Esophagus squamous epithelium (tissue), 4 donors: ENCODE data around the gene RAP2A.

Source experiments
- POLR2A ChIP-seq, 4 donors: fragments of 450-650 bp; IDR thresholded peaks; one replicate each; pipeline ENCODE4 v1.6.1; 2017; ENCODE audit warnings: antibody characterized with exemption in 4 of 4, mild to moderate bottlenecking in 4 of 4, moderate library complexity in 3 of 4
- TF ChIP-seq, protein P1 (sequence below), 6 experiments: fragments of 450-650 bp in 4 of 6; fragments of 200-600 bp in 2 of 6; sonication (generic) in 2 of 6; IDR thresholded peaks; one replicate each; pipeline ENCODE4 v1.5.1; 2016 to 2019; ENCODE audit warnings: antibody characterized with exemption in 6 of 6, mild to moderate bottlenecking in 4 of 6, moderate library complexity in 4 of 6

DNA sequence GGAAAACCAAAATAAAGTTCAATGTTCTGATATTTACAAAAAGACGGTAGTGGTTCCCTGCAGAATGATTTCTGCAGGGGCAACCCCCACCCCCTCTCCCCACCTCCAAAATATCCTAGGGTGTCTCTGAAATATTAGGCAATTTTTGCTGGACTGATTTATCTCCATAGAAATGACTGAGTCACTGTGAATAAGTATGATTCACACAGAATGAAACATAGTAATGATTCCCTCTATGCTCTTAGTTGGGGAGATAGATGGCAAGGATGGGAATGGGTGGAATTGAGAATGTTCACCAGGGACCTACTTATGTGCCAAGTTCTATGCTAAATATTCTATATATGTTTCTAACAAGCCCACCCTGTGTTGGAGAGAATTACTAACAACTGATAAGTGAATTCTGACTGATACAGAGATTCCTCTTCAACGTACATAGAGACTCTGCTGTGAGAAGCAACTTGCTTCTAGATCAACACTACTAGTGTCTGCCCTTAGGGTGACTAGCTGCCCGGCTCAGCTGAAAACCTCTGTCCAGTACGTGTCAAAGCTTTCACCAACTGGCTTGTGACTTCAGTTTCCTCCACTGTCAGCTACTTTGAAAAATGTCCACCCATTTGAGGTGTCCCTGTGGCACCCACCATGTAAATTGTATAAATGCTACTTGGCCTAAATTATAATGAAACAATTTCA, 38.4 kb upstream of the RAP2A start:
- TF ChIP-seq, protein P1, sequence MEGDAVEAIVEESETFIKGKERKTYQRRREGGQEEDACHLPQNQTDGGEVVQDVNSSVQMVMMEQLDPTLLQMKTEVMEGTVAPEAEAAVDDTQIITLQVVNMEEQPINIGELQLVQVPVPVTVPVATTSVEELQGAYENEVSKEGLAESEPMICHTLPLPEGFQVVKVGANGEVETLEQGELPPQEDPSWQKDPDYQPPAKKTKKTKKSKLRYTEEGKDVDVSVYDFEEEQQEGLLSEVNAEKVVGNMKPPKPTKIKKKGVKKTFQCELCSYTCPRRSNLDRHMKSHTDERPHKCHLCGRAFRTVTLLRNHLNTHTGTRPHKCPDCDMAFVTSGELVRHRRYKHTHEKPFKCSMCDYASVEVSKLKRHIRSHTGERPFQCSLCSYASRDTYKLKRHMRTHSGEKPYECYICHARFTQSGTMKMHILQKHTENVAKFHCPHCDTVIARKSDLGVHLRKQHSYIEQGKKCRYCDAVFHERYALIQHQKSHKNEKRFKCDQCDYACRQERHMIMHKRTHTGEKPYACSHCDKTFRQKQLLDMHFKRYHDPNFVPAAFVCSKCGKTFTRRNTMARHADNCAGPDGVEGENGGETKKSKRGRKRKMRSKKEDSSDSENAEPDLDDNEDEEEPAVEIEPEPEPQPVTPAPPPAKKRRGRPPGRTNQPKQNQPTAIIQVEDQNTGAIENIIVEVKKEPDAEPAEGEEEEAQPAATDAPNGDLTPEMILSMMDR (IDR thresholded peaks at IDR 0.05), result no peak
- TF ChIP-seq POLR2A (IDR thresholded peaks at IDR 0.05), result no peak
